NCI-H82 treated with DMSO at 0.1 percent for 48 hours (cell line): ENCODE measurements around the gene SPATA25.
"Not testable (repeated sequence)": the region's sequence is repeated elsewhere in the genome, so short reads cannot be mapped to it uniquely, and the experiment has no call there.

Source experiments
- DNase-seq: peaks from one replicate; lab custom pipeline; 2025; ENCODE audit not compliant: unreplicated experiment; lab: John Stamatoyannopoulos, UW

The SPATA25 gene

DNA sequence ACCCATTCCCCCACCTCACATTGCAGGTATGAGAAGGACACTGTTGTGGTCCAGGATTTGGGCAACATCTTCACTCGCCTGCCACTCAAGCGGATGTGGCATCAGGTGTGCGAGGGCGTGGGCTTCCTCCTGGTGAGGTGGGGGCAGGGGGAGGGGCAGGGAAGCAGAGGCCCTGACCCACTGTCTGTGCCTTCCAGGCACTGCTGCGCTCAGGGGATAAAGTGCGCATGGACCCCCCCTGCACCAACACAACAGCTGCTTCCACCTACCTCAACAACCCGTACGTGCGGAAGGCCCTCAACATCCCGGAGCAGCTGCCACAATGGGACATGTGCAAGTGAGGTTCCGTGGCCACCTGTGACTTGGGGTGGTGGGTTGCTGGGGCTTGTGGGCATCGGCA lies 7.4 kb upstream of the SPATA25 start:
- DNase-seq, result no peak

DNA sequence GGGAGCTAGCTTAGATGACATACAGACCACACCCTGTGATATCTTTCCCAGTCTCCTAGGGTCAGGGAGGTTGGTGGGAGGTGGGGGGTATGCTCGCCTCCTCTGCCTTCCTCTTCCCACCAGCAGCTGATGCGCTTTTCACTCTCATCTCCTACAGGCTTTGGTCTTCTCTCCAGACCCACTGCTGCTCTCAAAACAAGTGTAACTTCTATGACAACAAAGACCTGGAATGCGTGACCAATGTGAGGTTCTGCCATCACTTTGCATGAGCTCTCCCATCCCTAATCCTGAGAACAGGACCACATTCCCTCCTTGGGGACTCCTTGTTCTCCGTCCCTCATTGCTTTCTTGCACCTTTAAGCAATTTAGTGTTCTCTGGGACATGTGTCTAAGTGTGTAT lies 6.4 kb upstream of the SPATA25 start:
- no peak for DNase-seq

DNA sequence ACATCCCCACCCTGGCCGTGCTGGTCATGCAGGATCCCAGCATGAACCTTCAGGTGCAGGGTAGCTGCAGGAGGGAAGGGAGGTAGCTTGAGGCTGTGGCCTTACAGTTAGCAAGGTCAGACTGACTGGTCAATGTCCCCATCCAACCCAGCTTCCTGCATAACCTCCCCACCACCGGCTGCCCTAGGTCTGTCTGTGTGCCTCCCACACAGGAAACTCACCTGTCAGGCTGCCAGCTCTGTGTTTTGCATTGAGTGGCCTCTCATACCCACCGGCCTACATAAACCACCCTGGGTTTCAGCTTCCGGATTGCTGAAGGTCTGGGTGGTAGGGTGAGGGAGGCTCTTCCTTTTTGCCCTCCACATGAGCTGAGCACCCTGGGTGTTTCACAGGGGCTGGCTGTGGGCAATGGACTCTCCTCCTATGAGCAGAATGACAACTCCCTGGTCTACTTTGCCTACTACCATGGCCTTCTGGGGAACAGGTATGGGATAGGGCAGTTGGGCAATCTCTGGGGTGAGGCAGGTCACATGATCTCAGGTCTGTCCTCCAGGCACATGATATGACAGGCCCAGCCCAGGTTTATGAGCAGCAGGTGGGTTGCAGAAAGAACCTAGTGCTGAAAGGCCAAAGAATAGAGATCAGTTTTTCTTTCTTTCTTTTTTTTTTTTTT lies 5.5 kb upstream of the SPATA25 start:
- DNase-seq, result no peak

DNA sequence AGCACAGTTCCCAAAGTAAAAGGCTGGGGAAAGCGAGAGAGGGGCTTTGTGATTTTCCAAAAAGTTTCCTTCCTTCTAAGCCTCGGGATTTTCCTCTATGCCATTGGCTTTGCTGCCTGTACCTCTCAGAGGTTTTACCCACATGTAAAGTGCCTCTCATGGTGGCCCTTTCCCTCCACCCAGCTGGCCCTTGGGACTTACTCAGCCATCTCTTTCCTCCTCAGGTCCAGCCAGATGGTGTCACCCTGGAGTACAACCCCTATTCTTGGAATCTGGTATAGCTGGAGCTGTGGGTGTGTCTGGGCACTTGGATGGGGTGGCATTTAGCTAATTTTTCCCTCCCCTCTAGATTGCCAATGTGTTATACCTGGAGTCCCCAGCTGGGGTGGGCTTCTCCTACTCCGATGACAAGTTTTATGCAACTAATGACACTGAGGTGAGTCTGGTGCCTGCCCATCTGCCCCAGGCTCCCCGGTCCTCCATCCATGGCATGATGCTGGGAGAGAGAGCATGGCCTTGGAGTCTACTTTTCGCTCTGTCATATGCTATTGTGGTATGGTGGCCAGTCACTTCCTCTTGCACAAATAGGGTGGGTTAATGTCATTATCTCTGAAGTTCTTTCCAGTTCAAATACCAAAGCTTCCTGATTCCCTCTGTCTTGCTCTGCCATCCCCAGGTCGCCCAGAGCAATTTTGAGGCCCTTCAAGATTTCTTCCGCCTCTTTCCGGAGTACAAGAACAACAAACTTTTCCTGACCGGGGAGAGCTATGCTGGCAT lies 4.8 kb upstream of the SPATA25 start:
- no peak for DNase-seq

DNA sequence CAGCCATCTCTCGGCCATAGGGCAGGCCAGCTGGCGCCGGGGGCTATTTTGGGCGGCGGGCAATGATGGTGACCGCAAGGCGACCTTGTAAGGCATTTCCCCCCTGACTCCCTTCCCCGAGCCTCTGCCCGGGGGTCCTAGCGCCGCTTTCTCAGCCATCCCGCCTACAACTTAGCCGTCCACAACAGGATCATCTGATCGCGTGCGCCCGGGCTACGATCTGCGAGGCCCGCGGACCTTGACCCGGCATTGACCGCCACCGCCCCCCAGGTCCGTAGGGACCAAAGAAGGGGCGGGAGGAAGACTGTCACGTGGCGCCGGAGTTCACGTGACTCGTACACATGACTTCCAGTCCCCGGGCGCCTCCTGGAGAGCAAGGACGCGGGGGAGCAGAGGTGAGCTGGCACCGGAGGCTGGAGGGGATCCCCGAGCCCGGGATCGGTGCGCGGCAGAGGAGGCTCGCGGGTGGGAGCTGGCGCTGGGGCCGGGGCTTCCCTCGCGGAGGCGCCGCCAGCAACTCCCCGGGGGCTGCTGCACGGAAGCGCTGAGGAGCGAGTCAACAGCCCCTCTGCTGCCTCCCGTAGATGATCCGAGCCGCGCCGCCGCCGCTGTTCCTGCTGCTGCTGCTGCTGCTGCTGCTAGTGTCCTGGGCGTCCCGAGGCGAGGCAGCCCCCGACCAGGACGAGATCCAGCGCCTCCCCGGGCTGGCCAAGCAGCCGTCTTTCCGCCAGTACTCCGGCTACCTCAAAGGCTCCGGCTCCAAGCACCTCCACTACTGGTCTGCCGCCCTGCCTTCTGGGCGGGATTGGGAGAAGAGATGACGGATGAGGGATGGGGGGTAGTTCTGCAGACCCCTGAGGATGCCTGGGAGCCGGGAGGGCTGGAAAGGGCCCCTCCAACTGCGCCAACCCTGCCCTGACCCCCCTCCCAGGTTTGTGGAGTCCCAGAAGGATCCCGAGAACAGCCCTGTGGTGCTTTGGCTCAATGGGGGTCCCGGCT lies 3.9 kb upstream of the SPATA25 start, which contains the start of the genes CTSA and NEURL2:
Gene CTSA (plus strand): TSS at position 351 of the 999 bp plus-strand sequence. CDS start 234 bp downstream, at position 585.
Gene NEURL2 (minus strand): TSS at position 224 of the 999 bp plus-strand sequence. CDS start 217 bp downstream, at position 7.
- DNase-seq, result peak; percentile 72

DNA sequence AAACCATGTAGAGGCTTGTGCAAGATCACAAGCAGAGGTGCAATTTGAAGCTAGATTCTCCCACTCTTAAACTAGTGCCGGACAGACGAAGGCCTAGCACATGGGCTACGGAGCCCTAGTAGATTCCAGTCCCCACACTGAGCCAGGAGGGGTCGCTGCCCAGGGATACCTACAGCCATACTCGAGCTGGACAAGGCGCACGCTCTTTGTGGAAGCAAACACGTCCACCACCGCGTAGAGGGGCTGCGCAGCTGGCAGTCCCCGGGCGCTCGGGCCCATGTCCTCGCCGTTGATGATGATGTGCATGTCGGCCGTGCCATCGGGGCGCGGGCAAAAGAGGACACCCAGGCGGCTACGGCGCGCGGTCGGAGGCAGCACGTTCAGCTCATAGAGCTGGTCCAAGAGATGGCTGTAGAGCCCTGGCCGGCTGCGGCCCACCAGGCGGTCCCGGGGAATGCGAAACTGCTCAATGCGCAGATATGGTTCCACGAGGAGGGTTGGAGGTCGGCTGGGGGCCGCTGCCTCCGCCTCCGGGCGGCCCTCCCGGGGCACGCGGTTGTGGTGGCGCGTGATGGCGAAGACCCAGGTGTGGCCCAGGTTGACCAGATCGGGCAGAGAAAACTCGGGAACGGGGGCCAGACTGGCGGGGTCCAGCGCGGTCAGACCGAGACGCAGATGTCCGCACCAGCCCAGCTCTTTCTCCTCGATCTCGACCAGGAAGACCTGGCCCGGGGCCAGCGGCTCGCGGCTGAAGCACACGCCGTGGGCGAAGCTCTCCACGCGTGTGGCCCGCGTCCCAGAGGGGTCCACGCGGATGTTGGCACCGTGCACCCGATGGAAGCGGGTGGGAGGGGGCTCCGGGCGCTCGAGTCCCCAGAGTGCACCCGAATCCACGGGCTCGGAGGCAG lies 2.9 kb upstream of the SPATA25 start:
- peak; percentile 82 for DNase-seq

DNA sequence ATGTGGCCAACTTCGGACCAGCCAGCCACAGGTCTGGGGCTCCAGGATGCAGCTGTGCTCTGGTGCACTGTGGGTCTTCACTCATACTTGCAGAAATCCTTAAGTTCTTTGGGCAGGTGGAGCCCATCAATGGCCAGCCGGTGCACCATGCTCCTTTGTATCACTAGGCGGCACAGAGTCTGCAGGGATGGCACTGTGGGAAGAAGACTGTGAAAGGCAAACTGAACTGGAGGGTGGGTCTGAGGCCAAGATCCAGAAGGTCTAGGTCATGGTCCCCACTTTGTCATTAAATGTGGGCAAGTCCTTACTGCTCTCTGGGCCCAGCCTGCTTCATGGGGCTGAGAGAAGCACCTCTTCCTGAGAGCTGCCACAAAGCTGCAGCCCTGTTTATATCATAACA lies 1.3 kb upstream of the SPATA25 start:
- DNase-seq, result no peak

DNA sequence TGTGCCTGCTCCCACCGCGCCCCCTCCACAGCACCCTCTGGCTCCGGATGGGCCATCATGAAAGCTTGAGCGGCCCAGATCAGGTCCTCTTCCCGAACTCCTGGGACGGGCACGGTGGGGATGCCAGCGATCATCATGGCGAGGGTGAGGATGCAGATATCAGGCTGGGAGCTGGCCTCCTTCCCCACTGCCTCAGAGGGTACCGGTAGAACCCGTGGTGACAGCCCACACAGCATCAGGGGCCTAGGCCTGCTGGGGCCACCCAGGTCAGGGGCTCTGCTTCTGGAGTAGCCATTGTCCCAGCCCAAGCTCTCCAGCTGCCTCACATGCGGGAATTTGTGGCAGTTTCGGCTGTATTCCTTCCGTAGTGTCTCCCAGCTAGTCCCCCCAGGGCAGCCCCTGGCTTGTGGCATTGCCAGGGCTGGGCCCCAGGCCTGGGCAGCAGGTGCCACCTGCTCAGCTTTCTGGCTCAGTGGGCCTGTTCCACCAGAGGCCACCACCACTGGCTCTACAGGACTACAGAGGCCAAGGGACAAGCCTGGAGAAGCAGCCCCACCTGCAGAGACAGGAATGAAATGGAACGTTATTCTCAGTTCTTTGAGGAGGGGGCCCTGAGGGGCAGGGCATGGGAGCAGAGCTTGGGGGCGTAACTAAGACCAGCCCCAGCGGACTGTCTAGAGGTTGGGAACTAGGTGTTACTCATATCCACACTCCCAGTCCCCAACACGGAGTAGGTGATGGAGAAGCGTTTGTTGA lies 654 bp downstream of the SPATA25 start:
- no peak for DNase-seq

DNA sequence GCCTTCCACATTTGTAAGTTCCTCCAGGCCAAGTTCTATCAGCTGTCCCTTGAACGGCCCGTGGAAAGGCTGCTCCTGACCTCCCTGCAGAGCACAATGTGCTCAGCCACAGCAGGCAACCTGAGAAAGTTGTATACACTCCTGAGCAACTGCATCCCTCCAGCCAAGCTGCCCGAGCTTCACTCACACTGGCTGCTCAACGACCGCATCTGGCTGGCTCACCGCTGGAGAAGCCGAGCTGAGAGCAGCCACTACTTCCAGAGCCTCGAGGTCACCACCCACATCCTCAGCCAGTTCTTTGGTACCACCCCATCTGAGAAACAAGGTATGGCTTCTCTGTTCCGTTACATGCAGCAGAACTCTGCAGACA lies 4.3 kb downstream of the SPATA25 start:
- no peak for DNase-seq

DNA sequence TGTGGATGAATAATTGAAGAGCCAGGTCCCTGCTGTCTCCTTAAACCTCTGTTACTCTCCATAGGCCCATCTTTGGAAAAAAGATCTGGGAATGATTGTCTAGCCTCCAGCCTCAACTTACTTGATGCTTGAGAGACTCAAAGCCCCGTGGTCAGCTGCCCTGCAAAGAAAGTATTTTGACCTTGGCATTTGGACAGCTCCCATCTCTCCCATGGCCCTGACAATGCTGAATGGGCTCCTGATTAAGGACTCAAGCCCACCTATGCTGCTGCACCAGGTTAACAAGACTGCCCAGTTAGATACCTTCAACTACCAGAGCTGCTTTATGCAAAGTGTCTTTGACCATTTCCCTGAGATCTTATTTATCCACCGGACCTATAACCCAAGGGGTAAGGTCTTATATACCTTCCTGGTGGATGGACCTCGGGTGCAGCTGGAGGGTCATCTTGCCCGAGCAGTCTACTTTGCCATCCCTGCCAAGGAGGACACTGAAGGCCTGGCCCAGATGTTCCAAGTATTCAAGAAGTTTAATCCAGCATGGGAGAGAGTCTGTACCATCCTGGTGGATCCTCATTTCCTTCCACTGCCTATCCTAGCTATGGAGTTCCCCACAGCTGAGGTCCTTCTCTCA lies 4.8 kb downstream of the SPATA25 start:
- DNase-seq, result no peak

DNA sequence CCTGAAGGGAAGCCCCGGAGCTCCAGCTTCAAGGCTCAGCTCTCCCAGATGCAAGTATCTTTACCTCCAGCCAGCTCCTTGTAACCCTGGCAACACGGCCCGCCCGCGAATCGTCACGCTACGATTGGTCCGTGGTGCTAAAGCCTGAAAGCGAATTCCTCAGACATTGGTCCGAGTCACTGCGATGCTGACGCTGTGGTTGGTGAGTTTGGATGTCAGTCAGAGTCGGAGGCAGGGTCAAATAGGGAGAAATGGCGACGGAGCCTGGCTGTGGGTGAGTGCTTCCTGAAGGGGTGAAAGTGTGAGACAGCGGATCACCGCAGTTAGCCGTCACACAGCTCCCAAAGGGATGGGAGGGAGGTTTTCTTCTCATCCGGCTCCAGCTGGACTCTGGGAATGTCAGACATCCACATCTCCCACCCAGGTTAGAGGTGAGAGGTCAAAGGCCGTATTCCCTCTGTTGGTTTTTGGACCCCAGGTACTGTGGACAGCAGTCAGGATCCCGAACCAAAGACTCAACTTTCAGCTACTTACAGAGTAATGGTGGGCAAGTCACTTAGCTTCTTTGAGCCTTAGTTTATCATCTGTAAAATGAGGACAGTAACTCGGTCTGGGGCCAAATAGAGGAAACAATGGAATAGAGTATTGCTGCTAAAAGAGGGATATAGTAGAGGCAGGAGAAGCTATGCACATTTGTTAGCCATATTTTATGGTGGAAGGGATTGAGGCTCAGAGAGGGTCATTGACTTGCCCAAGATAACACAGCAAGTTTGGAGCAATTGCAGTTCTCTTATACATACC lies 6.2 kb downstream of the SPATA25 start, which contains the start of gene ZSWIM1:
Gene ZSWIM1 (plus strand): TSS at position 240 of the 801 bp plus-strand sequence. CDS start 1,366 bp downstream, outside the sequence.
- peak; percentile 98 for DNase-seq

DNA sequence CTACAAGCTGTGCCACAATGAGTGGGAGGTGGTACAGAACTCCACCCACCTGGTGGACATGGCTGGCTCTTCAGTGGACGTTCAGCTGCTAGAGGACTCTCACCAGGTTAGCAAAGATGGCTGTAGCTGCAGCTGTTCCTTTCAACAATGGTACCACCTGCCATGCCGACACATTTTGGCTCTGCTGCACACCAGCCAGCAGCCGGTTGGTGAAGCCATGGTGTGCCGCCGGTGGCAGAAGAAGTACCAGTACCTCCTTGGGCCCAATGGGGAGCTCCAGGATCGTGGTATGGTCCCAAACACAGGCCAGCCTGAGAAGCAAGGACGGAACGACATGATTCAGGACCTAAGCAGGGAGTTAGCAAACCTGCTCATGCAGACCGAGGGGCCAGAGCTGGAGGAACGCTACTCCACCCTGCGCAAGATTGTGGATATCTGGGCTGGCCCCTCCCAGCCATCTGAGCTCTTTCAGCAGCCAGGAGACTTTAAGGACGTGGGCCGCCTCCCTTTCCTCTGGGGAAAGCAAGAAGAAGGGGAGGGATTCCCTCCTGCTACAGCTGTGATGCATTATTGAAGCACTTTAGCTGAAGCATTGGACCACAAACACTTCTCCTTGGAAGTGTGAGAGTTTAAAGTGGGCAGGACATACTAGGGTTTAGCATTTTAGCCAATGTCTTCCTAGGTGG lies 9.2 kb downstream of the SPATA25 start:
- DNase-seq, result peak; percentile 28

DNA sequence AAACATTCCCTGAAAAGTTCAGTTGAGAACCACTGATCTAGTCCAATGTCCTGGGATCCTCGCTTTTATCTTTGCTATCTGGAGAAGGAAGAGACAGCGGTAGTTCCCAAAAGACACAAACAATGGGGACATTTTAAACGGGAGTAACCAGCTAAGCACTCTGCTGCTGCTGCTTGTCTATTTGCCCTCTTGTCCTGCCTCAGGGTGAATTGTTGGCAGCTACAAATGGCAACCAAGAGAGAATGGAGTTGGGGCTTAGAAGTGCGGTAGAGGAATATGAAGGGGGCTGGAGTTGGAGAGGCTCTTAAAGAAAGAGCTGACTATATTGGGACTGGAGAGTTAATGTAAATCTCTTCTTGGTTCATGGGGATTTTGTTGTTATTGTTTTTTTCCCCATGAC lies 12.8 kb downstream of the SPATA25 start:
- no peak for DNase-seq

DNA sequence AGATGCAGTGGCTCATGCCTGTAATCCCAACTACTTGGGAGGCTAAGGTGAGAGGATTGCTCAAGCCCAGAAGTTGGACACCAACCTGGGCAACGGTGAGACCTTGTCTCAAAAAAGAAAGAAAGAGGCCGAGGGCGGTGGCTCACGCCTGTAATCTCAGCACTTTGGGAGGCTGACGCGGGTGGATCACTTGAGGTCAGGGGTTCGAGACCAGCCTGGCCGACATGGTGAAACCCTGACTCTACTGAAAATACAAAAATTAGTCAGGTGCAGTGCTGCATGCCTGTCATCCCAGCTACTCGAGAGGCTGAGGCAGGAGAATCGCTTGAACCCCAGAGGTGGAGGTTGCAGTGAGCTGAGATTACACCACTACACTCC lies 13.3 kb downstream of the SPATA25 start:
- DNase-seq, result not testable (repeated sequence)

DNA sequence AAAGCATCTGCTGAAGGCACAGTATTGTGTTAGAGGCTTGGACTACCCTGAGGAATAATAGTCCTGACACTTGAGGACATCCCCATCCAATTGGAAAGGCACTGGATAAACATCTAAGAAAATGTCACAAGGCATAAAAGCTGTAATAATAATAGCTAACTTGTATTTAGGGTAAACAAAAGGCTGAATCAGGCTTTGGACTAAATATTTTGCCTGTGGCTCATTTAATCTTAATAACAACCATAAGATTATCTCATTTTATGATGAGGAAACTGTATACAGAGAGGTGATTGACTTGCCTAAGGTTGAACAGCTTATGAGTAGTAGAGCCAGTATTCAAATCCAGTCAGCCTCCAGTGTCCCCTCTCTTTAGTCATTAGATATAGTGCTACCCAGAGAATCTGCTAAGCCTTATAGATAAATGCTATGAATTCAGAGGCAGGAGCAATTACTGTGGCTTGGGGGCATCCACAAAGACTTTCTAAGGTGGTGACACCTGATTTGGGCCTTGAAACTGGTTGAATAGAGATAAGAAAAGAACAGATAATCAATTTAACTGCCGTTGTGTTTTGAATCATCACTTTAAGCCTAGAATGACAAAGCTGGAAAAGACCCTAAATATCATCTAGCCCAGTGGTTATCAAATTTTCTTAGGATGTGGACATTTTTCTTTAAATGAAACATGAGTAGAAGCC lies 13.9 kb downstream of the SPATA25 start:
- DNase-seq, result no peak

DNA sequence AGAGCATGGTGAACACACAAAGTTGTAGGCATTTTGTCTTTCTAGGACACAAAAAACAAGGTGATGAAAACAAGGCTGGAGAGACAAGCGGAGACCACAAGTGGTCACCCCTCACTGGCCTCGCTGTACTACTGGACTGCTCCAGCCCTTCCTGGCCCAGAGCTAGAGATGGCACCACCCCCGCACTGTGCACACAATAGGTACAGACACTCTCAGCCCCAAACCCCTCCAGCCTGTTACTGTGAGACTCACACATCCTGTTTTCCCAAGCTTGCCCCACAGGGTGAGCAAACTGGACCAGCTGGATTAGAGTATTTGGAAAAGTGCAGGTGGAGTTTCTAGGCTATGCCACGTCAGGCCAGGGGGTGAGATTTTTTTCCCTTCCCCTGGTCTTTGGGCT lies 14.8 kb downstream of the SPATA25 start:
- DNase-seq, result no peak

DNA sequence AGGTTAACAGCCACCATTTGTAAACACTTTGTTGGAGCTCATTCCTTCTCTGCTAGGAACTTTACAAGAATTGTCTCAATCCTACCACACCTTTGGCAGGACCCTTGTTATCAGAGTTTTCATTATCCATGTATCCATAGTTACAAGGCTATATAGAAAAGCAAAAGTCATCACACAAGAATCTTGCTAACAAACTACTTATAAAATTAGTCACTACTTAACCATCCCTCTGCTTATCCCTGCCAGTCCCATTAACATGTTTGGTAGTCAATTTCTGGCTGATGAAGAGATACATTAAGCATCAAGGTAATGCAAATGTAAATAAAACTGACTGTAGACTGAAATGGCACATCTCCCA lies 19.6 kb downstream of the SPATA25 start:
- no peak for DNase-seq
